ENCODE results near the gene TSHB.
A peak's percentile ranks its signal among the peaks of the same experiment; 100 is the strongest.

The TSHB gene

DNA sequence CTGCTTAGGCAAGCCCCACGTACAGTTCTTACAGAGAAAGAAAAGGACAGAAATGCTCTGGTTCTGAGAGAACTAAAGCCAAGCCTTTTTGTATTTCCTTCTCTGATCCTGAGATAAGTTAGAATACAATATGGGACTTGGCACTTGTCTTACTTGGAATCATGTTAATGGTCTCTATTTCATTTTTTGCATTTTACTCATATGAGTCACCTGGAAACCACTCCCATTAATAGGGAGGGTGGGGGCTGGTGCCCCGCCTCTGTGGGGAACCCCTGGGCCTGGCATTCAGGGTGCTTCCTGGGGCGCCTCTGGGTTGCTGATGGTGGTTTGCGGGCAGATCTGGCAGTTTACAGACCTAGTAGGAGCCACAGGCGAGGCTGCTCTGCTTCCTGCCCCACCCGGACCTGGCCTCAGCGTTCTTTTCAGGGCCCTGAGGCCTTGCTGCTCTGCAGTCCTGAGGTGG lies 32.9 kb downstream of the TSHB start:
- DNase-seq, result peak; percentile 46

DNA sequence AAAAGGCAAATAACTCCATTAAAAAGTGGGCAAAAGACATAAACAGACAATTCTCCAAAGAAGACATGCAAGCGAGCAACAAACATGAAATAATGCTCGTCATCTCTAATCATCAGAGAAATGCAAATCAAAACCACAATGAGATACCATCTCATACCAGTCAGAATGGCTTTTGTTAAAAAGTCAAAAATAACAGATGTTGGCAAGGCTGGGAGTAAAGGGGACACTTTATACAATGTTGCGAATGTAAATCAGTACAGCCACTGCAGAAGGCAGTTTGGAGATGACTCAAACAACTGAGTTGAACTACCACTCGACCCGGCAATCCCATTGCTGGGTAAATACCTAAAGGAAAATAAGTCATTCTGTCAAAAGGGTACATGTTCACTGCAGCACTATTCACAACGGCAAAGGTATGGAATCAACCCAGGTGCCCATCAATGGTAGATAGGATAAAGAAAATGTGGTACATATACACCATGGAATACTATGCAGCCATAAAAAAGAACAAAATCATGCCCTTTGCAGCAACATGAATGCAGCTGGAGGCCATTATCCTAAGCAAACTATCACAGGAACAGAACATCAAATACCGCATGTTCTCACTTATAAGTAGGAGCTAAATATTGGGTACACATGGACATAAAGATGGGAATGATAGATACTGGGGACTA lies 33.7 kb downstream of the TSHB start:
- DNase-seq, result no peak

DNA sequence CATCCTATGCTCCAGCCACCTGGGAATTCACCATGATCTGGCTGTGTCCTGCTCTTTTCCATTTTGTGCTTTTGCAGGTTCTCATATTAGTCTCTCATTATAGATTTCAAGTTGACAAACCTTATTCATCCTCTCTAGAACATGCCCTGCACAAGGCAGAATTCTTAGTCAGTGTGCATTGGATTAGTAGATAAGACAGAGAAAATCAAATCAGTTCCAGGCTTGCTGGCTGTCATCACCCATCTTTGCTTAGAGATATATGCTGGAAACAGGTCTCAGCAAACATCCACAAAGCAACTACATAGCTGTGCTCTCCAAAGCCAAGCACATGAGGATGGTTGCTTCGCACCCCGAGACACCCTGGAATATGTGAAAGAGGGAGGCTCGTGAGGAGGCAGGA lies 34.8 kb downstream of the TSHB start:
- no peak for DNase-seq

- DNase-seq, result no peak
Observed at GRCh38 chr1:115065021-115065420, 35.4 kb downstream of the TSHB start.

- DNase-seq, result no peak
Observed at GRCh38 chr1:115067161-115067859, 37.7 kb downstream of the TSHB start.

DNA sequence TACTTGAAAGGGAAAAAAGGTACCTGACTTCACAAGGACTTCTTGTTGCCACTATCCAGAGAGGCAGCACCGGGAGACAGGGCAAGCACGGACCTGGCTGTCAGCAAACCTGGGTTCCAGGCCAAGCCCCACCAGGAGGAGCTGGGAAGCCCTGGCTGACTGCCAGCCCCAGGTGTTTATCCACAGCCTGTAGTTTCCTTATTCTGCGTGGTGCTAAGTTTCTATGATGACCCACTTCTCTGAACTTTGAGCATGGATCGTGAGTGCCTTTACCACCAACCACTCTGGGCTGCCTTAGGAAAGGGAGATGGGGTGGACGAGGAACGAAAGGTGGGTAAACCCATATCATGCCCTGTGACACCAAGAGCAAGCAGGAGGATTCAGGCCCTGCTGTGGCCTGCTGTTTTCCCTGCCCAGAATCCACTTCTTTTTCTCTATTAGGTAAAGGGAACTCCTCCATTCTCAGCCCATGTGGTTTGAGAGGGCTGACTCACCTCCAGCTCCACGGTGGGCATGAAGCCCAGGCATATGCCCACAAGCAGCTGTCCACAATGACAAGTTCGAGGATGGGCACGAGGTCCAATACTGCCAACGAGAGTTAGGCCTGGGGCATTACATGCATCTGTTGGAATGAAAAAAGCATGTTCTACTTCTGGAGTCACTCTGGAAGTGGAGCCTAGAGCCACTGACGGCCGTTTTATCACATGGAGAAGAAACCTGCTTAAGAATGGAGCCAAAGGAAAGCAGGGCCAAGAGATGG lies 39.4 kb downstream of the TSHB start:
- no peak for DNase-seq

DNA sequence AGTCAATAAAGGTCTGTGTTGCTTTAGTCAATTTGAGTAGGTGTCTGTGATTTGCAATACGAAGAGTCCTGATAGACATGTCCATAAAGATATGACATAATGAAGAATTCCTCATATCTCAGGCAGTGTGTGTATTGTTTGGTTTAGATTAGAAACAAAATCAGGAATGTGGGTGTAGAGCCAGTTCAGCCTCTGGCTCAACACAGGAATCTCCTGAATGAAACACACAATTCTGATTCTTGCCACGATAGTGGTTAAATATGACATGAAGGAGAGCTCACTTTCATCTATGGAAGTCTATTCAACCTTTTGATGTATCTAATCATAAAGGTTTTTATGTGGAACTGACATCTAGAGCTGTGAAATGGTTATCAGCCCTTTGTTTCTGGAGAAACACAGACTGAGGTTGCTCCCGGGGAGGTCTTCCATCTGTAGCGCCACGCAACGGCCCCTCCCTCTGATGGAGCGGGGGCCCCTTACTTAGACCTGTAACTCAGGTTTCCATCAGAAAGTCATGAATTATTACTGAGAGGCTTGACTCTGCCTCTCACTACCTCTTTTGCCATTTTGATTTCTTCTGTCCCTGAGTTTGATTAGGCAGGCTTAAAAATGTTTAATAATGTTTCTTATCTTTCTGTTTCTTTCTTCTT lies 40.2 kb downstream of the TSHB start:
- DNase-seq, result no peak

- DNase-seq, result no peak
Observed at GRCh38 chr1:115071012-115071664, 41.5 kb downstream of the TSHB start.

DNA sequence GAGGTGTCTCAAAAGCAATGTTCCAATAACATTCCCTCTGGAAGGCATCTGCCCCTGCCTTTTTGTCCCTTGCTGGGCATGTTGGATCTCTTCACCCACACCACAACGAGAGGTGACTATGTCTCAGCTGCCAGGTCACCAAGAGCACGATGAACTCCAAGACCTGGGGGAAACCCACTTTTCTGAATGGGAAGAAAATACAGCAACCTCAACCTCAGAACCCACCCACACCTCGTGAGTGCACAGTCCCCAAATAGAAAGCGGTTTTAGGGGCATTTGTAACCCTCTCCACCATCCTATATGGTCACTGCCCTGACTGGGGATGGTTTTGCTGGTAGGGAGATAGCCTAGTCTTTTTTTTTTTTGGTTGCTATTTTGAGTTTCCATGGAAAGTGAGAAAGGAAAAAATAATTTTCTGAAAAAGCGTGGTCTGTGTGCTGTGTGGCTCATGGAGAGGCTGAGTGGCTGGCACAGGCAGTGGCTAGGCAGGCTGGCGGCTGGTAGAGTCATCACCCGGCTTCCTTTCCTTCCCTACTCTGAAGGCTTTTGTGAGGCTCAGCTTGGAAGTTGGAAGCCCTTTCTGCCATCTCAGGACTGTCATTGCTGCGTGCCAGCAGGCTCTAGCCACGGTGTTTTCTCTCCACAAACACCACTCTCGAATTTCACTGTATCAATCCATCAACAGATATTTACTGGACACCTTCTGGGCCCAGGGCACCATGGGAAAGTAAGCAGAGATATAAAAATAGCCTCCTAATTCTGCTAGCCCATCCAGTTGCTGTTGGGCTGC lies 43.9 kb downstream of the TSHB start:
- DNase-seq, result no peak

DNA sequence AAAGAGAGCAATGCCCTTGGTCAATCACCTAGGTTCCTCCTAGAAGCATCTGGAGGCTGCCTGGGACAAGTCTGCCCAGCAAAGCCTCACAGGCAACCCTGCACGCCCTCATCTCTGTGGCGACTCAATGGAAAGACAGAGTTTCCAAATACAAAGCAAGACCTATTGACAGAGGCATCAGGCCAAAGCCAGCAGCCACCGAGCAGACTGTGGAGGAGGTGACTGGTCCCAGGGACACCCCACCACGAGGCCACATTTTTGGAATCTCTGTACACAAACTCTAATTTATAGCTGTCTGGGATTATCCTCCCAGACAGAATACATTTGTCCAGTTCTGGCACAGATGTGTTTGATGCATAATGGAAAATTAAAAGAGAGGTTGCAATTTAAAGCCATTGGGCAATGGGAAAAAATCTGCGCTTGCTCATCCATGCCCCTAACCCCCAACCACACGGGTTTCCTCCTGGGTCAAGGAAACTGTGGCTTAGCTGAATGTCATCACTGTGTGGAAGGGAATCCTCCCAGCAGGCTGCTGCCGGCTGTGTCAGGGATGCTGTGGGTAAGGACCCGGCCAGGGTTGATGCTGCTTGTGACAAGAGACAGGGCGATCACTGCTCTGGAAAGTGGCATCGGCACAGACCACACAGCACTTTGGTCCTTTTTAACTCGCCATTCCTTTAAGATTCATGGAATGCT lies 45.4 kb downstream of the TSHB start:
- DNase-seq, result no peak

GRCh38 chr1:115076384-115076915 lies 46.8 kb downstream of the TSHB start:
- no peak for DNase-seq

DNA sequence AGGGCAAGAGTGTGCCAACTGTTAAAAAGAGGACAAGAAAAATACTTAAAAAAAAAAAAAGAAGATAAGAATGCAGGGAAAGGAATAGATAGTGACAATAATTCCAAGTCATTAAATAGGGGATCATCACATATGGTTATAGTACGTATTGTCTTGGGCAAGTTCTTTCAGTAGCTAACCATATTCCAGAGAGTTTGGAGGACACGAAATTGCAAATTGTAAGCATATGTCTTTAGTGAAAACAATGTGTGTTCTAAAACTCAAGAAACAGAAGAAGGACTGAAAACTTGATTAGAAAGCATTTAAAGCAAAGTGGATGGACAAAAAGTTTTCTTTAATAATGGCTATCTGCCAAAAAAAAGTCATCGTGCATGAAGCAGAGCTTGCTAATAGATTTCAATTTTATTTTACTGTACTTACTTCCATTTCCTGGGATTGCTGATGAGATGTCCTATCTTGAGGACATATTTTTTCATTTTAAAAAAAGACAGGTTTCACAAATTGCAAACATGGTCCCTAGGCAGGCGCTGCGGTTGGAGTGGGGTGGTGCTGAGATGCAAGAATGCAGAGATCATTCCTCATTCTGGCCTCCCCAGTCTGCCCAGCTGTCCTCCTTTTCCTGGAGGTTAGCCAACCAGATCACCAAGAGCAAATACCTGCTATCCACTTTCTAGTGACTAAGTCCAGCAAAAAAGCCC lies 47.8 kb downstream of the TSHB start:
- DNase-seq, result no peak

GRCh38 chr1:115077984-115078330 lies 48.3 kb downstream of the TSHB start:
- no peak for DNase-seq

DNA sequence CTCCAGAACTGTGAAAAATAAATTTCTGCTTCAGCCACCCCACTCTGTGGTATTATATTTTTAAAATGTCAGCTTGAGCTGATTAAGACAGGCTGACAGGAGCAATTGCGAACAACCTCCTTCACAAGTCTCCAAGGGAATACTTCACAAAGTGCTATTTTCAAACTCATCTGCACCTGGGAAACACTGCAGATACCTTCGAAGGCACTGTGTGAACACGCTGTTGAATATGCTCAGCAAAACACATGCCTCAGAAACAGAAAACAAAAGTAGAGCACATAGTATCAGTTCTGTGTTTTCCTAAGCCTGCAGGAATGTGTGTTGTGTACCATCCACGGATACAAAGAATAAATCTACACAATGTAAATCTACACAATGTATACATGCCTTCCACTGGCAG lies 49.1 kb downstream of the TSHB start:
- DNase-seq, result no peak

GRCh38 chr1:115082949-115083348 lies 53.3 kb downstream of the TSHB start:
- DNase-seq, result no peak

Measured in KG1 (cell line).